G401 (cell line): ENCODE results near the gene P4HB. TPM values are rescaled to one million over a fixed set of nuclear protein-coding genes. Genes with fewer than 3 reads are reported as not detected.

Experiments
- DNase-seq: peaks from one replicate; pipeline ENCODE4 v3.0.0-alpha.2; 2015; ENCODE audit warnings: low spot score
- in situ Hi-C: cut with HindIII; loops from 2 replicates; pipeline ENCODE4 v1.10.0; 2016; ENCODE audit warnings: low sequenced_read_pairs, mixed read lengths
- total RNA-seq: library from RNA; depleted of rRNA; stranded (reverse); fragments of >200 nt; shearing (Covaris generic); gene quantifications from 2 replicates; pipeline ENCODE4 v1.2.3, GENCODE V29; 2014; rRNA removed

The P4HB gene
- total RNA-seq, 1 experiment from 2014 or later, result 310 TPM

- in situ Hi-C loops, result no loop called here
- no peak for DNase-seq
Observed at GRCh38 chr17:81804559-81805399, 55.6 kb downstream of the P4HB start.

GRCh38 chr17:81803728-81804558 is 56.4 kb downstream of the P4HB start, which contains the start of gene GCGR:
Gene GCGR, plus strand, starts transcription at chr17:81804150. Its CDS starts 4,869 bp downstream, at chr17:81809019.
- in situ Hi-C loops, result no loop called here
- no peak for DNase-seq

- no peak for DNase-seq
- in situ Hi-C loops, result no loop called here
Observed at GRCh38 chr17:81802856-81803643, 57.3 kb downstream of the P4HB start.

- DNase-seq, result no peak
- in situ Hi-C loops, result no loop called here
Observed at GRCh38 chr17:81802048-81802758, 58.1 kb downstream of the P4HB start.

- in situ Hi-C loops, result no loop called here
- DNase-seq, result no peak
Observed at GRCh38 chr17:81801327-81801726, 59.0 kb downstream of the P4HB start.

- no peak for DNase-seq
- in situ Hi-C loops, result no loop called here
Observed at GRCh38 chr17:81794509-81794908, 65.8 kb downstream of the P4HB start.

- in situ Hi-C loops, result no loop called here
- DNase-seq, result no peak
Observed at GRCh38 chr17:81794074-81794476, 66.3 kb downstream of the P4HB start.

Other genes starting within 250 kb of the P4HB start
- 110 and 120 TPM in 2 replicates for gene NPLOC4, start 223.4 kb downstream of the P4HB start, total RNA-seq
- 66.8 and 98.7 TPM in 2 replicates for gene TSPAN10, start 223.3 kb downstream of the P4HB start, total RNA-seq
- gene PDE6G, start 204.0 kb downstream of the P4HB start, total RNA-seq, result 0.80 TPM in 1 of 2 replicates, not detected in the other
- gene OXLD1, start 193.9 kb downstream of the P4HB start, total RNA-seq, result 81.2 and 118 TPM in 2 replicates
- gene CCDC137, start 193.8 kb downstream of the P4HB start, total RNA-seq, result 32.0 and 35.8 TPM in 2 replicates
- 64.2 and 77.4 TPM in 2 replicates for gene ARL16, start 176.7 kb downstream of the P4HB start, total RNA-seq
- gene HGS, start 176.5 kb downstream of the P4HB start, total RNA-seq, result 85.0 and 88.7 TPM in 2 replicates
- gene MRPL12, start 157.2 kb downstream of the P4HB start, total RNA-seq, result 238 and 244 TPM in 2 replicates
- gene SLC25A10, start 148.3 kb downstream of the P4HB start, total RNA-seq, result 72.3 and 73.9 TPM in 2 replicates
- 0.61 TPM in 1 of 2 replicates, not detected in the other for gene GCGR, start 56.4 kb downstream of the P4HB start, total RNA-seq
- gene MCRIP1, start 27.2 kb downstream of the P4HB start, total RNA-seq, result 130 and 133 TPM in 2 replicates
- 0.31 TPM in 1 of 2 replicates, not detected in the other for gene PPP1R27, start 25.5 kb downstream of the P4HB start, total RNA-seq
- 183 and 209 TPM in 2 replicates for gene ARHGDIA, start 10.8 kb upstream of the P4HB start, total RNA-seq
- gene ALYREF, start 31.1 kb upstream of the P4HB start, total RNA-seq, result 379 and 407 TPM in 2 replicates
- 194 and 216 TPM in 2 replicates for gene ANAPC11, start 31.2 kb upstream of the P4HB start, total RNA-seq
- gene NPB, start 41.7 kb upstream of the P4HB start, total RNA-seq, result 0.41 and 0.74 TPM in 2 replicates
- gene PCYT2, start 50.9 kb upstream of the P4HB start, total RNA-seq, result 41.8 and 60.0 TPM in 2 replicates
- gene SIRT7, start 57.6 kb upstream of the P4HB start, total RNA-seq, result 15.4 and 17.6 TPM in 2 replicates
- gene MAFG, start 67.2 kb upstream of the P4HB start, total RNA-seq, result 14.5 and 15.6 TPM in 2 replicates
- gene PYCR1, start 76.8 kb upstream of the P4HB start, total RNA-seq, result 112 and 119 TPM in 2 replicates
- not detected in 2 replicates for gene MYADML2, start 86.7 kb upstream of the P4HB start, total RNA-seq
- gene NOTUM, start 100.7 kb upstream of the P4HB start, total RNA-seq, result 2.5 and 4.5 TPM in 2 replicates
- gene ASPSCR1, start 117.1 kb upstream of the P4HB start, total RNA-seq, result 37.6 and 42.0 TPM in 2 replicates
- 57.8 and 109 TPM in 2 replicates for gene CENPX, start 162.3 kb upstream of the P4HB start, total RNA-seq
- 21.2 and 25.1 TPM in 2 replicates for gene LRRC45, start 162.8 kb upstream of the P4HB start, total RNA-seq
- 176 and 261 TPM in 2 replicates for gene RAC3, start 171.1 kb upstream of the P4HB start, total RNA-seq
- gene DCXR, start 177.2 kb upstream of the P4HB start, total RNA-seq, result 131 and 135 TPM in 2 replicates
- 41.2 and 41.5 TPM in 2 replicates for gene RFNG, start 191.3 kb upstream of the P4HB start, total RNA-seq
- gene GPS1, start 191.4 kb upstream of the P4HB start, total RNA-seq, result 129 and 153 TPM in 2 replicates
- 140 and 144 TPM in 2 replicates for gene DUS1L, start 205.3 kb upstream of the P4HB start, total RNA-seq
- gene FASN, start 237.7 kb upstream of the P4HB start, total RNA-seq, result 333 and 346 TPM in 2 replicates